GM23338 (cell line): ENCODE results near the gene BSND. TPM values are rescaled to one million over a fixed set of nuclear protein-coding genes. Genes with fewer than 3 reads are reported as not detected.
A peak's percentile ranks its signal among the peaks of the same experiment; 100 is the strongest.

Experiments used
- ATAC-seq: fragments of 200-7000 bp; cut with Tn5 transposase; 3 replicates; pipeline ENCODE4 v1.9.1; 2020
- DNase-seq: peaks from one replicate; pipeline ENCODE4 v3.0.0-alpha.2; 2015; ENCODE audit warnings: low spot score
- H2AFZ ChIP-seq: fragments of 200-600 bp; sonication (generic); 2 replicates; pipeline ENCODE4 v1.8.0; 2016; ENCODE audit warnings: antibody characterized with exemption, mild to moderate bottlenecking, moderate library complexity
- H3F3A ChIP-seq: fragments of 200-600 bp; sonication (generic); replicated peaks from 2 replicates; pipeline ENCODE4 v1.8.0; 2017; ENCODE audit warnings: antibody characterized with exemption, mixed run types, low read depth
- H3K27ac ChIP-seq: fragments of 200-600 bp; sonication (generic); 2 replicates; pipeline ENCODE4 v1.6.1; 2016; ENCODE audit warnings: low read depth
- H3K27me3 ChIP-seq: fragments of 200-600 bp; sonication (generic); 2 replicates; pipeline ENCODE4 v1.8.0; 2016; ENCODE audit warnings: mild to moderate bottlenecking, mixed run types, moderate library complexity; ENCODE audit not compliant: insufficient read depth
- H3K36me3 ChIP-seq: fragments of 200-600 bp; sonication (generic); 2 replicates; pipeline ENCODE4 v1.8.0; 2016; ENCODE audit warnings: mild to moderate bottlenecking; ENCODE audit not compliant: insufficient read depth
- H3K4me1 ChIP-seq: fragments of 200-600 bp; sonication (generic); 2 replicates; pipeline ENCODE4 v1.8.0; 2016; ENCODE audit warnings: mild to moderate bottlenecking, moderate library complexity; ENCODE audit not compliant: insufficient read depth
- H3K4me2 ChIP-seq: fragments of 200-600 bp; sonication (generic); 2 replicates; pipeline ENCODE4 v1.7.1; 2017; ENCODE audit warnings: mixed run types
- H3K4me3 ChIP-seq: fragments of 200-600 bp; sonication (generic); 2 replicates; pipeline ENCODE4 v1.6.1; 2016; ENCODE audit warnings: mixed run types
- H3K79me2 ChIP-seq: fragments of 200-600 bp; sonication (generic); replicated peaks from 2 replicates; pipeline ENCODE4 v1.8.0; 2017; ENCODE audit warnings: mild to moderate bottlenecking; ENCODE audit not compliant: insufficient read depth
- H3K9me2 ChIP-seq: fragments of 200-600 bp; sonication (generic); 2 replicates; pipeline ENCODE4 v1.8.0; 2017; ENCODE audit not compliant: insufficient read depth
- H4K20me1 ChIP-seq: fragments of 200-600 bp; sonication (generic); replicated peaks from 2 replicates; pipeline ENCODE4 v1.8.0; 2017; ENCODE audit warnings: mild to moderate bottlenecking; ENCODE audit not compliant: insufficient read depth
- H3K27ac Mint-ChIP-seq: 2 replicates; pipeline ENCODE4 v1.8.0; 2020; ENCODE audit warnings: inconsistent platforms, mild to moderate bottlenecking, moderate library complexity, mixed read lengths
- H3K27me3 Mint-ChIP-seq: 3 replicates; pipeline ENCODE4 v1.8.0; 2022; ENCODE audit warnings: low read depth, mild to moderate bottlenecking, moderate library complexity, mixed read lengths, inconsistent platforms; ENCODE audit not compliant: insufficient read depth, poor library complexity
- H3K36me3 Mint-ChIP-seq: 3 replicates; pipeline ENCODE4 v1.8.0; 2021; ENCODE audit warnings: low read depth, mild to moderate bottlenecking, inconsistent platforms, moderate library complexity, mixed read lengths
- H3K4me1 Mint-ChIP-seq: 3 replicates; pipeline ENCODE4 v1.8.0; 2020; ENCODE audit warnings: mild to moderate bottlenecking, inconsistent platforms, mixed read lengths
- H3K4me3 Mint-ChIP-seq: 3 replicates; pipeline ENCODE4 v1.8.0; 2021; ENCODE audit warnings: moderate library complexity, mild to moderate bottlenecking, inconsistent platforms, mixed read lengths
- H3K9me3 Mint-ChIP-seq: 3 replicates; pipeline ENCODE4 v1.8.0; 2020; ENCODE audit warnings: moderate library complexity, mild to moderate bottlenecking, inconsistent platforms, mixed read lengths
- REST ChIP-seq: IDR thresholded peaks from one replicate; pipeline ENCODE4 v1.6.1; 2018; ENCODE audit warnings: antibody characterized with exemption; ENCODE audit not compliant: unreplicated experiment
- ZNF331 ChIP-seq: fragments of 250-450 bp; sonication (Bioruptor Pico); IDR thresholded peaks from 2 replicates; pipeline ENCODE4 v1.5.0; 2020; ENCODE audit warnings: low read depth, mild to moderate bottlenecking, moderate library complexity
- polyA plus RNA-seq: library from polyadenylated mRNA; unstranded; fragments of >200 nt; fragmentation: Nextera tagmentation; extraction: Ambion mirVana; gene quantifications from 2 replicates; pipeline ENCODE4 v1.2.1, GENCODE V29; 2016
- total RNA-seq: library from RNA; depleted of rRNA; stranded (reverse); fragments of >200 nt; shearing (Covaris generic); gene quantifications from 2 replicates; pipeline ENCODE4 v1.2.3, GENCODE V29; 2014
- TF ChIP-seq, protein P1 (sequence below), 2 experiments: fragments of 200-600 bp in 1 of 2; sonication (generic) in 1 of 2; conservative IDR thresholded peaks; 2 replicates each; pipeline versions ENCODE4 v1.5.1 to v1.6.1; 2016 to 2017; ENCODE audit warnings: antibody characterized with exemption in 2 of 2, low read depth in 2 of 2, mild to moderate bottlenecking in 2 of 2, moderate library complexity in 1 of 2

Gene BSND
- total and polyA plus RNA-seq, 2 experiments from 2014 or later: 0.55 to 1.4 TPM

DNA sequence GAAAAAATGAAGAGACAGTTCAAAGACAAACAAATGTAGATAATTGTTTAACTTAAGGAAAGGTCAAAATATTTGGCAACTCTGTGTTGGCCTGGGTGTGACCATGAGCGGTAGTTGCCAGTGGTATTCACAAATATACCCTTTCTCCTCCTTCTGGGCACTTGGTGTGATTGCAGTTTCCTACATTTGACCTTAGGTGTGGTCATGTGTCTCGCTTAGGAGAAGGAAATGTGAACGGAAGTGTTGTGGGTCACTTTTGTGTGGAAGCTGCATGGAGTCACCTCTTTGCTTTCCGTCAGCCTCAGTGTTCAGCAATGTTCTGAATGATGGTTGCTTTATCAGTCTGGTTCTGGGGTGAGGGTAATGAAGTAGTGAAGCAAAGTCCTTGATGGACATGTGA, 37.2 kb downstream of the BSND start:
- peaks cover 4% of the 10 kb centered on the region for H4K20me1 ChIP-seq
- no peak overlapping the region for H3K27ac Mint-ChIP-seq
- peaks cover 37% of the 10 kb centered on the region for H3K27me3 ChIP-seq
- H3F3A ChIP-seq: no peaks in the 10 kb centered on the region
- peaks cover 5% of the 10 kb centered on the region for H3K36me3 Mint-ChIP-seq
- H3K4me1 ChIP-seq: peaks cover 29% of the 10 kb centered on the region
- no peaks in the 10 kb centered on the region for H3K9me2 ChIP-seq
- H3K9me3 Mint-ChIP-seq: peaks cover 4% of the 10 kb centered on the region
- peaks cover 30% of the 10 kb centered on the region for H3K27me3 Mint-ChIP-seq
- peak; percentile 66 for DNase-seq
- peaks cover 21% of the 10 kb centered on the region for H3K4me1 Mint-ChIP-seq
- H3K27ac ChIP-seq: no peak overlapping the region
- H3K36me3 ChIP-seq: no peaks in the 10 kb centered on the region
- H3K4me3 Mint-ChIP-seq: no peak overlapping the region
- H3K4me2 ChIP-seq: no peak overlapping the region
- H2AFZ ChIP-seq: no peak overlapping the region
- TF ChIP-seq ZNF331 (CRISPR knock-in tag): no peak
- TF ChIP-seq, protein P1, sequence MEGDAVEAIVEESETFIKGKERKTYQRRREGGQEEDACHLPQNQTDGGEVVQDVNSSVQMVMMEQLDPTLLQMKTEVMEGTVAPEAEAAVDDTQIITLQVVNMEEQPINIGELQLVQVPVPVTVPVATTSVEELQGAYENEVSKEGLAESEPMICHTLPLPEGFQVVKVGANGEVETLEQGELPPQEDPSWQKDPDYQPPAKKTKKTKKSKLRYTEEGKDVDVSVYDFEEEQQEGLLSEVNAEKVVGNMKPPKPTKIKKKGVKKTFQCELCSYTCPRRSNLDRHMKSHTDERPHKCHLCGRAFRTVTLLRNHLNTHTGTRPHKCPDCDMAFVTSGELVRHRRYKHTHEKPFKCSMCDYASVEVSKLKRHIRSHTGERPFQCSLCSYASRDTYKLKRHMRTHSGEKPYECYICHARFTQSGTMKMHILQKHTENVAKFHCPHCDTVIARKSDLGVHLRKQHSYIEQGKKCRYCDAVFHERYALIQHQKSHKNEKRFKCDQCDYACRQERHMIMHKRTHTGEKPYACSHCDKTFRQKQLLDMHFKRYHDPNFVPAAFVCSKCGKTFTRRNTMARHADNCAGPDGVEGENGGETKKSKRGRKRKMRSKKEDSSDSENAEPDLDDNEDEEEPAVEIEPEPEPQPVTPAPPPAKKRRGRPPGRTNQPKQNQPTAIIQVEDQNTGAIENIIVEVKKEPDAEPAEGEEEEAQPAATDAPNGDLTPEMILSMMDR (conservative IDR thresholded peaks at IDR 0.05; ENCODE audit: low read depth in 2 of 2): peak; percentile 30 to 47
- peaks cover 25% of the 10 kb centered on the region for H3K79me2 ChIP-seq
- H3K4me3 ChIP-seq: no peak overlapping the region
- no peak for ATAC-seq

DNA sequence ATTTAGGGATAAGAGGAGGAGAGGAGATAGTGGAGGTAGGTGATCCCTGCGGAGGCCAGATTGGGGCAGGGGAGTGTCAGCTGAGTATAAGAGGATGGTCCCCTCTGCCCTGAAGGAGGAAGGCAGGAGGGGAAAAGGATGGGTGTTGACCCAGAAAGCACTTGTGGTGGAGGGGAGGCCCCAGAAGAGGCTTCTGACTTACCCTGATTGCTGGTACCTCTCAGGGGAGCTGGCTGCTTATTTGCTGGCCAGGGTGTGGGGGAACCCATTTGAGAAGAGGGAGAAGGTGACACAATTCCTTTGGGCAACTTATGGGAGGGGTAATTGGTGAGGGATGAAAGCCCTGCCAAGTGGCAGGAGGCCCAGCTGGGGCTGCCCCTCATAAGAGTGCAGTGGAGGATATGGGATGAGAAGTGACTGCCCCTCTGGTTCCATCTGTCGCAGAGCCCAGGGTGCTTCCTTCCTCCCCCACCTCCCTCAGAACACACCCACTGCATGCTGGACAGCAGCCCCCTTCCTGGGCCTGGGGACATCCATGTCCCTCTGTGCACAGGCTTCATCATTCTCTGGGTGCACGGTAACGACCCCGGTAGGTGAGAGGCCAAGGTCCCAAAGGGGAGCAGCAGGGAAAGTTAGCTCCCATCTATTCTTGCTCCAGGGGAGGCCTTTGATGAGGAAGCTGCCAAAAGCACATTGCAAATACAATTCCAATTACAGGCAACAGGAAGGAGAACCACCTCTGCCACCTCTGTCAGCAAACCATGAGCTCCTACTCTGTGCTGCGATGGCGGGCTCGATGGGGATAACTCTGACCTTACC, 39.2 kb downstream of the BSND start:
- Histone ChIP-seq H3K4me3 (peak overlapping the region; percentile 91; the same call in 1 of the 2 replicates), H3K4me2 (peak overlapping the region; percentile 94), H3K27ac (no peak overlapping the region), H2AFZ (no peak overlapping the region), H3K27me3 (peaks cover 37% of the 10 kb centered on the region), H3K79me2 (peaks cover 45% of the 10 kb centered on the region), H4K20me1 (peaks cover 21% of the 10 kb centered on the region), H3K36me3 (0 out of 2 replicates have a peak, but pooled peaks cover 3% of the 10 kb centered on the region), H3F3A (0 out of 2 replicates have a peak, but pooled peaks cover 4% of the 10 kb centered on the region), H3K9me2 (no peaks in the 10 kb centered on the region), H3K4me1 (peaks cover 49% of the 10 kb centered on the region)
- Mint-ChIP-seq H3K9me3 (no peaks in the 10 kb centered on the region), H3K4me1 (peaks cover 33% of the 10 kb centered on the region), H3K27me3 (peaks cover 38% of the 10 kb centered on the region), H3K27ac (no peak overlapping the region), H3K36me3 (peaks cover 9% of the 10 kb centered on the region; the same call in 2 of the 3 replicates), H3K4me3 (no peak overlapping the region)
- ATAC-seq (no peak), DNase-seq (no peak)
- TF ChIP-seq REST (peak; percentile 30), ZNF331 (CRISPR knock-in tag) (no peak)
